Stimulated activated CD8-positive, alpha-beta memory T cell treated with anti-CD3 and anti-CD28 coated beads, Interleukin-12 subunit alpha, Interleukin-12 subunit beta, amount 100 ng/mL, for 1 hour (primary cell): ENCODE results near the gene GIPR.
A peak's percentile ranks its signal among the peaks of the same experiment; 100 is the strongest.
"Not testable (repeated sequence)": the region's sequence is repeated elsewhere in the genome, so short reads cannot be mapped to it uniquely, and the experiment has no call there.

Source experiments
- DNase-seq: peaks from one replicate; pipeline ENCODE4 v3.0.0-alpha.2; 2020; ENCODE audit warnings: low read depth

The GIPR gene

GRCh38 chr19:45691516-45692186 is 23.6 kb downstream of the GIPR start, which contains the start of gene SNRPD2:
TSS of gene SNRPD2 (minus strand) at chr19:45691953. CDS start at chr19:45691888, 65 bp downstream.
- peak; percentile 89 for DNase-seq

- peak; percentile 92 for DNase-seq
Measured at GRCh38 chr19:45692187-45693105, 24.4 kb downstream of the GIPR start, which contains the start of gene QPCTL. TSS of gene QPCTL (plus strand) at chr19:45692666. CDS start at chr19:45692704, 38 bp downstream.

DNA sequence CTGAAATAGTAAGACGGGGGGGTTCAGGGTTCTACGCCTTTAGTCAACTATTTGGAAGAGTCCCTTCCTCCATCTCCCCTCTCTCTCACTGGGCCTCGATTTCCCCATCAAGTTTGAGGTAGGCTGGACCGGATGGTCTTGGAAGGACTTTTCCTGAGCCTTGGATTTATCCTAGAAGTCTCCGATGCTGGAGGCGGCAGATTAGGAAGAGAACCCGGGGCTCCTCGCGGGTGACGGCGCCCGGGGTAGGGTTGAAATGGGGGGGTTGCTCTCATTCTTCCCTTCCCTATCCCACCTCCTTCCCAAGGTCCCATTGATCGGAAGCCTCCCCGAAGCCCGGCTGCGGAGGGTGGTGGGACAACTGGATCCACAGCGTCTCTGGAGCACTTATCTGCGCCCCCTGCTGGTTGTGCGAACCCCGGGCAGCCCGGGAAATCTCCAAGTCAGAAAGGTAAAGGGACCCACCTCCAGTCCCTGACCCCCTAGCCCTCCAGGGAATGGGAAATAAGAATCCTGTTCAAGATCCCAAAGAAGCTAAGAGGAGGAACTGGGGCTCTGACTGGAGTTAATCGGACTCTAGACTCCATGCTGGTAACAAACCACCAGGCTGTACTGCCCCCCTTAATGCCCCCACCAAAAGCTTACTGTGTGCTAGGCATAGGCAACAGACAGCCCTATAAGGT is 25.2 kb downstream of the GIPR start:
- DNase-seq = peak; percentile 68

GRCh38 chr19:45701676-45702075 is 33.7 kb downstream of the GIPR start:
- DNase-seq = no peak

DNA sequence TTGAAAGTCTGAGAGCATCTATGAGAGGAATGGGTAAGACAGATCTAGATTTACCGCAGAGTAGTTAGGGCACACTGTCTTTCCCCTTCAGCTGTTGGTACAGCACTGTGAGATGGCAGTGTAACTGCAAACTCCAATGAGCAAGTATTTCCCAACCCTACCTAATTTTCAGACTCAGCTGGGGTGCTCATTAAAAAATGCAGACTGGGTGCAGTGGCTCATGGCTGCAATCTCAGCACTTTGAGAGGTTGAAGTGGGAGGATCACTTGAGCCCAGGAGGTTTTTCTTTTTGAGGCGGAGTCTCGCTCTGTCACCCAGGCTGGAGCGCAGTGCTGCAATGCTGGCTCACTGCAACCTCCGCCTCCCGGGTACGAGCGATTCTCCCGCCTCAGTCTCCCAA is 37.1 kb downstream of the GIPR start:
- no peak for DNase-seq

DNA sequence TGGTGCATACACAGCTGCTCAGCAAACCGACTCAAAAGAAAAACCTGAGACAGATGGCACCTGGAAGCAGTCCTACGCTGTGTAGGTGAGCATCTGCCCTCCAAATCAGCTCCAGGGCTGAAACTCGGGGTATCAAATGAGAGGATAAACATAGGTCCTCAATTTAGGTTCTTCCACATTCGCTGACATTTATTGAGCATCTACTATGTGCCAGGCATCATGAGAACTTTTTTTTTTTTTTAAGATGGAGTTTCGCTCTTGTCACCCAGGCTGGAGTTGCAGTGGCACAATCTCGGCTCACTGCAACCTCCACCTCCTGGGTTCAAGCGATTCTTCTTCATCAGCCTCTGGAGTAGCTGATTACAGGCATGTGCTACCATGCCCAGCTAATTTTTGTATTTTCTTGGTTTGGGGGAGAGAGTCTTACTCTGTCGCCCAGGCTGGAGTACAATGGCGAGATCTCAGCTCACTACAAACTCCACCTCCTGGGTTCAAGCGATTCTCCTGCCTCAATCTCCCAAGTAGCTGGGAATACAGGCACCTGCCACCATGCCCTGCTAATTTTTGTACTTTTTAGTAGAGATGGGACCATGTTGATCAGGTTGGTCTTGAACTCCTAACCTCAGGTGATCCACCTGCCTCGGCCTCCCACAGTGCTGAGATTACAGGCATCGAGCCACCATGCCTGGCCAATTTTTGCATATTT is 37.8 kb downstream of the GIPR start:
- no peak for DNase-seq

GRCh38 chr19:45710356-45711130 is 42.5 kb downstream of the GIPR start:
- no peak for DNase-seq

- no peak for DNase-seq
Measured at GRCh38 chr19:45711851-45712698, 44.1 kb downstream of the GIPR start.

GRCh38 chr19:45712699-45713067 is 44.7 kb downstream of the GIPR start:
- no peak for DNase-seq

GRCh38 chr19:45713141-45713540 is 45.1 kb downstream of the GIPR start:
- DNase-seq = no peak

DNA sequence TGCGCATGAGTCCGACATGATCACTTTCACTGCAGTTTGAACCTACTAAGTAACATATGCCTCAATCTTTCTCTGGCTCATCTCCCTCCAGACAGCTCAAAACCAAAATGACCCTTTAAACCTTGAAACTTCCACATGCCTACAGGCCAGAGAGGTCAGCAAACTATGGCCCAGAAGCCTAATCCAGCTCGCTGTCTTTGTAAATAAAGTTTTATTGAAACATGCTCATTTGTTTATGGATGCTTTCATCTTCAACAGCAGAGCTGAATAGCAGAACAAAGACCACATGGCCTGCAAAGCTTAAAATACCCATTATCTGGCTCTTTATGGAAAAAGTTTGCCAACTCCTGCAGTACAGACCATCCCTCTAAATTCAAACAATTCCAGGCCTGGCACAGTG is 47.1 kb downstream of the GIPR start:
- no peak for DNase-seq

DNA sequence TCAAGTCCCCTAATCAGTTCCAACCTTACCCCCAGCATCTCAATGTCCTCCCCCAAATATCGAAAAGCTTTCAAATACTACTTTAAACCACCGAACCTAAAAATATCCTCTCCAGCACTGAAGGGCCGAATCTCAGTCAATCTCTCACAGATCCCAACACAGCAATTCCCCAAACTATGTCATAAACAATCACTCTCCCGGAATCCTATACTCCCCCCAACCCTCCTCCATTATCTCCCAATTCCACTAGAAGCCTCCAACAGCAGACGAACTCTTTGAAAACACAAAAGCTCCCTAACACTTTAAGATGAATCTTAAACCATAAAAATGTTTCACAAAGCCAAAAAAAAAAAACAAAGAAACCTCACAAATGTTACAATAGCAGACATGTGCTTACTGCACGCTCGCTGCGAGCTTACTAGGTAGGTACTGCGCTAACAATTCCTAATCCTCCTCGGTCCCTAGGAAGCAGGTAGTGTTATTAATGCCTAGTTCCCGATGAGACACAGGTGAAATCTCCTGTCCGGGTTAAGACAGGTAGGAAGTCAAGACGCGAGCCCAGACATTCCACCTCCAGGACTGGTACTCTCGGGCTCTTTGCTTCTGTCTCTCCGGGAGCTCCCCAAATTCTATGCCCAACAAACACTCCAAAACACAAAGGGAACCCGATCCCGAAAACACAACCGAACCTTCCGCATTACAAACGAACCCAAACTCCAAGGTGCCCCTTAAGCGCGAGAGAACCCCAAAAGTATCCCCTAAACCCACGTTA is 48.5 kb downstream of the GIPR start:
- no peak for DNase-seq

DNA sequence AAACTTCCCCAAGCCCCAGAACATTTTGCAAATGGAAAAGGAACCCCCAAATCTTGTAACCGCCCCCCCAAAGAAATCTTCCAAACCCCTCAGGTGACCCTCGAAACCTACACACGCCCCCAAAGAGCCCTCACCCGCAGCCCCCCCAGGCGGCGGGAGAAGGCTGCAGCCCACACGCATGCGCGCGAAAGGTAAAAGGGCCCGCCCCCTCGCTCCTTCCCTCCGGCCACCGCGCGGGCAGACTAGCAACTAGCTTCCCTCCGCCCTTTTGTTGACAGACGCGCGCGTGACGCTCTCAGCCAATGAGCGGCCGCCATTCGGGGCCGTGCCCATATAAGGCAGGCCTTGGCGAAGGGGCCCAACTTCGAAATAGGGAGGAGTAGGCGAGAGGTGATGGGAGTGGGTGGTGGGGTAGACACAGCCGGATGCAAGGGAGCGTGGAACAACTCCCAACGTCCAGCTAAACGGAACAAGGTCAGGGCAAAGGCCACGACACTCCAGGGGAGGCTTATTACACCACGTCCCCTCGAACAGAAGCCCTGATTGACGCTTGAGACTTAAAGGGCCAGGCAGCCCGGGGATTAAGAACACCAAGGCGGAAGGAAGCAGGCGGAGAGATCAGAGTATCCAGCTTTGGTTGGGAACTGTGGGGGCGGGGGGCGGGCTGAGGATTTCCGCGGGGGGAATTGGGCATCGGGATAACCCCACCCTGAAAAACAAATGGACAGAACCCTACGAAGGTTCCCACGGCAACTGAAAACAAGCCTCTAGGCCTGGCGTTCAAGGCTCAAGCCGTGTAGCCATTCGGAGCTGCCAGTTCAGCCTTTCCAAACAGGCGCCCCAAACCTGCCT is 49.3 kb downstream of the GIPR start:
- peak; percentile 96 for DNase-seq

GRCh38 chr19:45717983-45718650 is 50.1 kb downstream of the GIPR start:
- no peak for DNase-seq

DNA sequence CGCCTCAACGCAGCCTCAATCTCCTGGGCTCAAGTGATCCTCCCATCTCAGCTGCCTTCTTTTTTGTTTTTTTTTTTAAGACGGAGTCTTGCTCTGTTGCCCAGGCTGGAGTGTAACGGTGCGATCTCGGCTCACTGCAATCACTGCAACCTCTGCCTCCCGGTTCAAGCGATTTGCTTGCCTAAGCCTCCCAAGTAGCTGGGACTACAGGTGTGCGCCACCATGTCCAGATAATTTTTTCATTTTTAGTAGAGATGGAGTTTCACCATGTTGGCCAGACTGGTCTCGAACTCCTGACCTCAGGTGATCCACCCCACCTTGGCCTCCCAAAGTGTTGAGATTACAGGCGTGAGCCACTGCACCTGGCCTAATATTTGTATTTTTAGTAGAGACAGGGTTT is 52.0 kb downstream of the GIPR start:
- DNase-seq = not testable (repeated sequence)

GRCh38 chr19:45728683-45729082 is 60.7 kb downstream of the GIPR start:
- not testable (repeated sequence) for DNase-seq

GRCh38 chr19:45729800-45730290 is 61.8 kb downstream of the GIPR start:
- DNase-seq = no peak
